CD8-positive, alpha-beta memory T cell (primary cell): Measurements from ENCODE around the gene CCDC107. TPM values are rescaled to one million over a fixed set of nuclear protein-coding genes. Genes with fewer than 3 reads are reported as not detected.

Experiments used
- CTCF ChIA-PET: fragments of 350-600 bp; sonication (Branson Sonifier 250); formaldehyde crosslinking; loops from one replicate; lab custom pipeline; 2021; ENCODE audit warnings: antibody characterized with exemption; lab: Charles Lee
- POLR2A ChIA-PET: fragments of 350-600 bp; sonication (Branson Sonifier 250); formaldehyde crosslinking; loops from one replicate; lab custom pipeline; 2021; ENCODE audit warnings: antibody characterized with exemption; lab: Charles Lee
- DNase-seq, 5 donors: peaks; one replicate each; pipeline versions ENCODE4 v3.0.0 to v3.0.0-alpha.2; 2020 to 2022; ENCODE audit warnings: mixed read lengths in 1 of 5
- H3K27ac ChIP-seq: one replicate; pipeline ENCODE4 v1.7.0; 2013; ENCODE audit warnings: low read depth, mild to moderate bottlenecking, low read length, moderate library complexity
- H3K27me3 ChIP-seq: 2 replicates; pipeline ENCODE4 v1.7.0; 2013; ENCODE audit warnings: low read length, mild to moderate bottlenecking; ENCODE audit not compliant: insufficient read depth, poor library complexity, severe bottlenecking
- H3K36me3 ChIP-seq: 2 replicates; pipeline ENCODE4 v1.7.0; 2013; ENCODE audit warnings: mild to moderate bottlenecking, low read length, moderate library complexity; ENCODE audit not compliant: insufficient read depth
- H3K4me1 ChIP-seq: 2 replicates; pipeline ENCODE4 v1.7.0; 2013; ENCODE audit warnings: mild to moderate bottlenecking, low read length, moderate library complexity; ENCODE audit not compliant: insufficient read depth
- H3K4me3 ChIP-seq: 2 replicates; pipeline ENCODE4 v1.7.0; 2013; ENCODE audit warnings: mild to moderate bottlenecking, low read length
- H3K9me3 ChIP-seq: 2 replicates; pipeline ENCODE4 v1.7.0; 2013; ENCODE audit warnings: mild to moderate bottlenecking, low read length
- H3K27ac Mint-ChIP-seq, 8 donors: one replicate each; pipeline ENCODE4 v1.8.0; 2020 to 2021; ENCODE audit warnings: mixed read lengths in 8 of 8, mild to moderate bottlenecking in 6 of 8, inconsistent platforms in 3 of 8, moderate library complexity in 3 of 8
- H3K27me3 Mint-ChIP-seq, 2 donors: one replicate each; pipeline ENCODE4 v1.8.0; 2020 to 2021; ENCODE audit warnings: mixed read lengths in 2 of 2, mild to moderate bottlenecking in 1 of 2, moderate library complexity in 1 of 2
- H3K36me3 Mint-ChIP-seq, 3 donors: one replicate each; pipeline ENCODE4 v1.8.0; 2020 to 2021; ENCODE audit warnings: mixed read lengths in 3 of 3, inconsistent platforms in 1 of 3, mild to moderate bottlenecking in 1 of 3
- H3K4me1 Mint-ChIP-seq, 3 donors: one replicate each; pipeline ENCODE4 v1.8.0; 2020 to 2021; ENCODE audit warnings: mixed read lengths in 3 of 3, inconsistent platforms in 1 of 3, mild to moderate bottlenecking in 1 of 3
- H3K4me3 Mint-ChIP-seq, 7 donors: one replicate each; pipeline ENCODE4 v1.8.0; 2020 to 2021; ENCODE audit warnings: mixed read lengths in 7 of 7, mild to moderate bottlenecking in 6 of 7, moderate library complexity in 4 of 7, inconsistent platforms in 2 of 7
- H3K9me3 Mint-ChIP-seq, 5 donors: one replicate each; pipeline ENCODE4 v1.8.0; 2020 to 2022; ENCODE audit warnings: mixed read lengths in 5 of 5, mild to moderate bottlenecking in 3 of 5, moderate library complexity in 2 of 5, inconsistent platforms in 1 of 5
- polyA plus RNA-seq: library from polyadenylated mRNA; unstranded; fragments of 300-500 nt; fragmentation: Illumina TruSeq; gene quantifications from one replicate; pipeline ENCODE4 v1.2.3, GENCODE V29; 2021
- total RNA-seq, 2 experiments: library from RNA; stranded (reverse); gene quantifications; one replicate each; pipeline ENCODE4 v1.2.3, GENCODE V29; 2021

The CCDC107 gene
- total and polyA plus RNA-seq, 3 experiments from 2014 or later: 18.5 to 105 (median 20.0) TPM

- peak overlapping the region; percentile 15 to 93 (median 83) for H3K27ac Mint-ChIP-seq
Measured at GRCh38 chr9:35690614-35691333, 32.7 kb downstream of the CCDC107 start.

GRCh38 chr9:35691334-35691650 is 33.2 kb downstream of the CCDC107 start:
- Histone ChIP-seq H3K36me3 (no peaks in the 10 kb centered on the region), H3K9me3 (no peaks in the 10 kb centered on the region), H3K4me3 (peak overlapping the region; percentile 67), H3K27me3 (no peaks in the 10 kb centered on the region), H3K4me1 (peaks cover 6% of the 10 kb centered on the region), H3K27ac (peak overlapping the region; percentile 51)
- ChIA-PET POLR2A (interaction anchor here (0.6 to 1.2 kb wide), 2 partner anchors 74 to 98 kb away, joined by 3 to 4 read pairs; partner anchors contain the start of gene CD72), CTCF (interaction anchor here (1.0 to 8.6 kb wide), 11 partner anchors 21 to 86 kb away, joined by 3 to 87 read pairs (median 3); partner anchors contain the start of genes ARHGEF39, CCDC107, CREB3 and RMRP)
- peaks cover 11 to 30% (median 18%) of the 10 kb centered on the region in 3 donors for H3K4me1 Mint-ChIP-seq
- no peaks in the 10 kb centered on the region for H3K27me3 Mint-ChIP-seq
- no peak for DNase-seq
- H3K36me3 Mint-ChIP-seq: no peaks in the 10 kb centered on the region
- H3K4me3 Mint-ChIP-seq: peak overlapping the region; percentile 83 to 99 (median 89)
- peak overlapping the region; percentile 15 to 93 (median 83) for H3K27ac Mint-ChIP-seq
- H3K9me3 Mint-ChIP-seq: no peaks in the 10 kb centered on the region

More at GRCh38 chr9:35690614-35691333, 32.7 kb downstream of the CCDC107 start:
- Mint-ChIP-seq H3K4me1 (peaks cover 10 to 28% (median 18%) of the 10 kb centered on the region in 3 donors), H3K9me3 (no peaks in the 10 kb centered on the region), H3K4me3 (peak overlapping the region; percentile 83 to 99 (median 89)), H3K36me3 (no peaks in the 10 kb centered on the region), H3K27me3 (no peaks in the 10 kb centered on the region)
- CTCF ChIA-PET: interaction anchor here (1.1 to 8.6 kb wide), 9 partner anchors 21 to 86 kb away, joined by 3 to 87 read pairs (median 3); partner anchors contain the start of genes CCDC107, CREB3, RMRP and TESK1
- DNase-seq: peak; percentile 16 to 55 (median 23)
- Histone ChIP-seq H3K4me3 (peak overlapping the region; percentile 67), H3K36me3 (no peaks in the 10 kb centered on the region), H3K27ac (peak overlapping the region; percentile 51), H3K4me1 (peaks cover 6% of the 10 kb centered on the region), H3K9me3 (no peaks in the 10 kb centered on the region), H3K27me3 (no peaks in the 10 kb centered on the region)
- POLR2A ChIA-PET: interaction anchor here (0.6 to 1.3 kb wide), 5 partner anchors 31 to 97 kb away, joined by 3 to 6 read pairs (median 4); partner anchors contain the start of genes CCDC107, CD72 and RMRP

GRCh38 chr9:35691757-35692301 is 33.7 kb downstream of the CCDC107 start:
- peak overlapping the region; percentile 15 to 93 (median 77) for H3K27ac Mint-ChIP-seq
- no peaks in the 10 kb centered on the region for H3K9me3 ChIP-seq
- H3K27ac ChIP-seq: peak overlapping the region; percentile 51
- H3K4me3 Mint-ChIP-seq: peak overlapping the region; percentile 83 to 99 (median 89)
- H3K4me1 ChIP-seq: peaks cover 6% of the 10 kb centered on the region
- H3K27me3 Mint-ChIP-seq: no peaks in the 10 kb centered on the region
- POLR2A ChIA-PET: interaction anchor here (0.6 to 1.4 kb wide), 3 partner anchors 27 to 98 kb away, joined by 3 to 6 read pairs (median 4); no protein-coding TSS in a partner anchor
- no peaks in the 10 kb centered on the region for H3K9me3 Mint-ChIP-seq
- CTCF ChIA-PET: interaction anchor here (1.0 to 8.6 kb wide), 10 partner anchors 22 to 82 kb away, joined by 3 to 87 read pairs (median 4); partner anchors contain the start of genes ARHGEF39, CCDC107, CREB3 and RMRP
- peaks cover 0 to 4% (median 0%) of the 10 kb centered on the region in 3 donors for H3K36me3 Mint-ChIP-seq
- DNase-seq: no peak
- H3K4me1 Mint-ChIP-seq: peaks cover 17 to 35% (median 23%) of the 10 kb centered on the region in 3 donors
- H3K27me3 ChIP-seq: no peaks in the 10 kb centered on the region
- no peak overlapping the region for H3K4me3 ChIP-seq
- H3K36me3 ChIP-seq: peaks cover 2% of the 10 kb centered on the region

GRCh38 chr9:35695943-35696401 is 37.9 kb downstream of the CCDC107 start:
- Mint-ChIP-seq H3K4me3 (peak overlapping the region in 1 of 7 donors; percentile 17), H3K27me3 (no peaks in the 10 kb centered on the region), H3K9me3 (no peaks in the 10 kb centered on the region), H3K36me3 (peaks cover 0 to 7% (median 0%) of the 10 kb centered on the region in 3 donors), H3K27ac (peak overlapping the region in 6 of 8 donors; percentile 74 to 94 (median 82)), H3K4me1 (peaks cover 14 to 20% (median 19%) of the 10 kb centered on the region in 3 donors)
- no peak overlapping the region for H3K4me3 ChIP-seq
- ChIA-PET POLR2A (interaction anchor here (0.8 to 1.6 kb wide), 6 partner anchors 29 to 187 kb away, joined by 3 to 11 read pairs (median 4); partner anchors contain the start of genes CCDC107 and RMRP), CTCF (interaction anchor here (0.9 to 8.6 kb wide), 30 partner anchors 8 to 142 kb away, joined by 3 to 87 read pairs (median 11); partner anchors contain the start of genes ARHGEF39, CCDC107, CD72 and CREB3)
- no peak overlapping the region for H3K27ac ChIP-seq
- peaks cover 6% of the 10 kb centered on the region for H3K4me1 ChIP-seq
- peaks cover 41% of the 10 kb centered on the region for H3K36me3 ChIP-seq
- H3K27me3 ChIP-seq: no peaks in the 10 kb centered on the region
- H3K9me3 ChIP-seq: no peaks in the 10 kb centered on the region
- no peak for DNase-seq

- Mint-ChIP-seq H3K9me3 (no peaks in the 10 kb centered on the region), H3K4me1 (peaks cover 7 to 14% (median 13%) of the 10 kb centered on the region in 3 donors), H3K27me3 (no peaks in the 10 kb centered on the region), H3K27ac (peak overlapping the region; percentile 47 to 94 (median 82)), H3K36me3 (peaks cover 0 to 7% (median 0%) of the 10 kb centered on the region in 3 donors), H3K4me3 (peak overlapping the region in 2 of 7 donors; percentile 17 to 48)
- peaks cover 48% of the 10 kb centered on the region for H3K36me3 ChIP-seq
- ChIA-PET POLR2A (interaction anchor here (0.6 to 1.6 kb wide), 7 partner anchors 29 to 1373 kb away, joined by 3 to 11 read pairs (median 4); partner anchors contain the start of genes CCDC107 and RMRP), CTCF (interaction anchor here (0.6 to 8.6 kb wide), 34 partner anchors 9 to 143 kb away, joined by 3 to 87 read pairs (median 8); partner anchors contain the start of genes ARHGEF39, CCDC107, CD72 and CREB3)
- H3K4me1 ChIP-seq: no peaks in the 10 kb centered on the region
- H3K4me3 ChIP-seq: no peak overlapping the region
- peak; percentile 36 to 71 (median 56) for DNase-seq
- H3K27ac ChIP-seq: no peak overlapping the region
- H3K9me3 ChIP-seq: no peaks in the 10 kb centered on the region
- no peaks in the 10 kb centered on the region for H3K27me3 ChIP-seq
Measured at GRCh38 chr9:35696520-35697215, 38.6 kb downstream of the CCDC107 start.

GRCh38 chr9:35697486-35697885 is 39.4 kb downstream of the CCDC107 start:
- H3K9me3 Mint-ChIP-seq: no peaks in the 10 kb centered on the region
- peaks cover 55% of the 10 kb centered on the region for H3K36me3 ChIP-seq
- ChIA-PET POLR2A (interaction anchor here (1.3 kb wide), 1 partner anchor 94 kb away, joined by 5 read pairs; no protein-coding TSS in a partner anchor), CTCF (interaction anchor here (0.9 to 8.6 kb wide), 26 partner anchors 9 to 128 kb away, joined by 3 to 87 read pairs (median 16); partner anchors contain the start of genes ARHGEF39, CCDC107, CREB3 and GBA2)
- H3K27me3 Mint-ChIP-seq: no peaks in the 10 kb centered on the region
- H3K27ac ChIP-seq: no peak overlapping the region
- DNase-seq: no peak
- H3K4me3 Mint-ChIP-seq: no peak overlapping the region
- no peaks in the 10 kb centered on the region for H3K4me1 ChIP-seq
- no peaks in the 10 kb centered on the region for H3K9me3 ChIP-seq
- H3K27me3 ChIP-seq: no peaks in the 10 kb centered on the region
- peaks cover 6 to 10% (median 9%) of the 10 kb centered on the region in 3 donors for H3K4me1 Mint-ChIP-seq
- peak overlapping the region in 3 of 8 donors; percentile 13 to 92 (median 47) for H3K27ac Mint-ChIP-seq
- H3K36me3 Mint-ChIP-seq: peaks cover 0 to 7% (median under 1%) of the 10 kb centered on the region in 3 donors
- H3K4me3 ChIP-seq: no peak overlapping the region

GRCh38 chr9:35698231-35698630 is 40.1 kb downstream of the CCDC107 start:
- CTCF ChIA-PET: interaction anchor here (0.9 to 8.6 kb wide), 15 partner anchors 8 to 116 kb away, joined by 3 to 87 read pairs (median 22); partner anchors contain the start of genes ARHGEF39, CCDC107, CREB3 and RMRP
- Mint-ChIP-seq H3K4me1 (peaks cover 6 to 10% (median 9%) of the 10 kb centered on the region in 3 donors), H3K27ac (peak overlapping the region in 1 of 8 donors; percentile 13), H3K4me3 (no peak overlapping the region), H3K9me3 (no peaks in the 10 kb centered on the region), H3K36me3 (peaks cover 0 to 11% (median 8%) of the 10 kb centered on the region in 3 donors), H3K27me3 (no peaks in the 10 kb centered on the region)
- POLR2A ChIA-PET: no interaction called here
- no peak overlapping the region for H3K4me3 ChIP-seq
- peaks cover 62% of the 10 kb centered on the region for H3K36me3 ChIP-seq
- no peak for DNase-seq
- no peaks in the 10 kb centered on the region for H3K27me3 ChIP-seq
- H3K9me3 ChIP-seq: no peaks in the 10 kb centered on the region
- H3K4me1 ChIP-seq: no peaks in the 10 kb centered on the region
- H3K27ac ChIP-seq: no peak overlapping the region
